DMS114 treated with DMSO at 0.1 percent for 48 hours (cell line): ENCODE measurements around the gene ZNFX1.

ENCODE experiments used
- DNase-seq: peaks from one replicate; lab custom pipeline; 2025; ENCODE audit not compliant: unreplicated experiment; lab: John Stamatoyannopoulos, UW

Gene ZNFX1

DNA sequence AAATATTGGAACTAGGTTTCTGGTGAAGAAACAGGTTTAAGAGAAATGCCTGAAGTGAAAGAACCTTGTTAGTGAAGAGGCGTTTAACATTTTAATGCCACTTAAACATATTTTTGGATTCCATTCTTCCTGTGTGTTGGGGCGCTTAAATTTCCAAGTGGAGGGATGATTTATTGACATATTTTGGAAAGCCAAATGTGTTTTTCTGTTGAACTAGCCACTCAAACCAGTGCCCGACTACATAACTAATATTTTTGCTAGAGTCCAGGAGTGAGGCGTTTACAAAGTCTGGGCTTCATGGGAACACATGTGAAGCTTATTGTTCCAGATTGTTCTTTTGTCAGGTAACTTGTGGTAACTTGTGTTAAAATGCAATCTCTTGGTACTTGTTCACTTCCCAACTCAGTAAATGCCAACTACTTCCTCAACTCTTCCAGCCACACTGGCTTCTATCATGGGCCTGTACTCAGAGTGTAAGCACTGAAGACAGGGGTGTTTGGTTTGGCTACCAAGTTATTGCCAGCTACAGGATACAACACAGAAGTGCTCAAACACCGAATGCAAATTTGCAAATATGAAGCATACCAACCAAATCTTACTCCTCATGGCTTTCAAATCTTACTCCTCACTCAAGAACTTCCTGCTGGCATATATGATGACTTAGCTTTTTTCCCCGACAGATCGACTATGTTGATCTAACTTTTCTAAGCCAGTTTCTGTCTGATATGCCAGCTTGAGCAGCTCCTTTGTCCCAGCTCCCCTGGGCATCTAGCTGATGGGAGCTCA lies 2.0 kb upstream of the ZNFX1 start:
- DNase-seq = no peak

DNA sequence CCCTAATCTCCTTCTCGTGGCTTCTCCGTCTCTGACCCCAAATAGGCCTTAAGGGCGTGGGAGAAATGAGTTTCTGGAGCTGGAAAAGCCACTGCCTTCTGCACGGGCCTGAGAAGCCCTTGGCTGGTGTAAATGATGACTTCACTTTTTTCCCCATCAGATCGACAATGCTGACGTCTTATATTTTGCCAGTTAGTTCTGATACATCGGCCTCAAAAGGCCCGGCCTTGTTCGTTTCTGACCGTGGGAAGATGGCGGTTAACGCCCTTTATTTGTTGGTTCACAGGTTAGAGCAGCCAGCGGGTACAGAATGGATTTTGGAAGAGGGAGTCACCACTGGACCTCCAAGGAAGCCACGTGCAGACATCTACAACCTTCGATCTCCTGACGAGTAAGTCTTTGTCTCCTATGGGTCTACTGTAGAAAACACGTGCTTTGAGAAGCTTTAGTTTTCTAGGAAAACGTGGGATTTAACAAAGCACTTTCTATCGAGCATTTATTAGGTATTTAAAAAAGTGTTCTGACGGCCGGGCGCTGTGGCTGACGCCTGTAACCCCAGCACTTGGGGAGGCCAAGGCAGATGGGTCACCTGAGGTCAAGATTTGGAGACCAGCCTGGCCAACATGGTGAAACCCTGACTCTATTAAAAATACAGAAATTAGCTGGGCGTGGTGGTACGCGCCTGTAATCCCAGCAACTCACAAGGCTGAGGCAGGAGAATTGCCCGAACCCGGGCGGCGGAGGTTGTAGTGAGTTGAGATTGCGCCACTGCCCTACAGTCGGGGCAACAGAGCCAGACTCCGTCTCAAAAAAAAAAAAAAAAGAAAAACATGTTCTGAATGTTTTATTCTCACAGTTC lies 1.2 kb upstream of the ZNFX1 start:
- DNase-seq = no peak

- no peak for DNase-seq
Measured at GRCh38 chr20:49277786-49278035, 146 bp downstream of the ZNFX1 start.

DNA sequence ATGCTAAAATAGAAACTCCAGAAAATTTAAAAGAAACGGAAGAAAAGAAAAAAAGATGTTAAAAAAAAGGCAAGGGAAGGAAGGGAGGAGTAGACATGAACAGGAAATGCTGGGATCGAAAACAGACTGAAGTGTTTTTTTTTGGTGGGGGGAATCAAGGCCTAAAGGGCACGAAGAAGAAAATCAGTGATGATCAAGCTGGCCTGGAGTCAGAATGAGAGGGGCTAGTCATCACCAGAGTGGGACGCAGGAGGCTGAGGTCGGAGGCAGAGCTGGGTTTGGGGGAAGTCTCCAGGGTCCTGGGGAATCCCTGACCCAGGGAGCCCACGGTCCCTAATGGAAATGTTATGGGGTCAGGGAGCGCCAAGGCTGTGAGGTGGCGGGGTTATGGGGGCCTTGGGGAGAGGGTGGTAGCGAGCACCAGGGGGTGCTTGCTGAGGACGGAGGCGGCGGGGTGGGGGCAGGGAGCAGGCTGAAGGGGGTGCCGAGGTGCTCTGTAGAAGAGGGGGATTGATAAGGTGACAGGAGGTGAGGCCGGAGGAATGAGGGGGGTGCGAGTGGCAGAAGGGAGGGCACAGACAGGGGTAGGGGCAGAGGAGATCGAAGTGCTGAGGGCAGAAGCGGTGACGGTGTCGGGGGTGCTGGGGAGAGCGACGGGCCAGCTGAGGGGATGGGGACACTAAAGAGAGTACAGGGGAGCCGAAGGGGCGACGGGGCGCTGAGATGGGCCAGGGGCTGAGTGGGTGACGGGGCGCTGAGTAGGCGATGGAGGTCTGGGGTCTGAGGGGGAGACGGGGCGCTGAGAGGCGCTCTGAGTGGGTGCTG lies 684 bp downstream of the ZNFX1 start:
- no peak for DNase-seq

- DNase-seq = no peak
Measured at GRCh38 chr20:49276161-49276960, 1.5 kb downstream of the ZNFX1 start.

- DNase-seq = no peak
Measured at GRCh38 chr20:49275636-49276035, 2.2 kb downstream of the ZNFX1 start.

DNA sequence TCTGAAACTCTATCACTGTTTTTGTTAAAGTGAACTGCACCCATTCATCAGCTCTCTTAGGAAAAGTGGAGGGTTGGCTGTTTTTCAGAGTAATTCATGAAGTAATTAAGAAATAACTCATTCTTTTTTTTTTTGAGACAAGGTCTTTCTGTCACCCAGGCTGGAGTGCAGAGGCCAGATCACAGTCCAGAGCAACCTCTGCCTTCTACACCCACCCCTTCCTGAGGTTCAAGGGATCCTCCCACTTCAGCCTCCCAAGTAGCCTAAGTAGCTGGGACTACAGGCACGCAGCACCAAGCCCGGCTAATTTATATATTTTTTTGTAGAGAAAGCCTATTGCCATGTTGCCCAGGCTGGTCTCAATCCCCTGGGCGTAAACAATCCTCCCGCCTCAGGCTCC lies 2.6 kb downstream of the ZNFX1 start:
- DNase-seq = no peak

GRCh38 chr20:49273696-49274277 lies 4.1 kb downstream of the ZNFX1 start:
- no peak for DNase-seq

DNA sequence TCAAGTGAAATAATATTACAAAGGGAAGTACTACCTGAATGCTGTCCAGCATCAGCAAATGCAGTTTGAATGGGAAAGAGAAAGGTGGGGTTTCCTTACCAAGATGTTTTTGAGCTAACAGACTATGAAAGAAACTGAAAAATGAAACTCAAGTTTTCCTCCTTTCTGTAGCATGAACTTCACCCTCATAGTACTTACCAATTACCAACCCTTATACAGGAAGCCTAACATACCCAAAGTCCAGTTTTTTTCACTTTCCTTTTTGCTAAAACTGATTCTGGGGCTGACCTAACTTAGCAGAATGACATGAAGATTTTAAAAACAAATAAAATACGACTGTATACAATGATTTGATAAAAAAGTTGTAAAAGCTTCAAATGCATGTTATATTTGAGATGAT lies 5.2 kb downstream of the ZNFX1 start:
- no peak for DNase-seq

DNA sequence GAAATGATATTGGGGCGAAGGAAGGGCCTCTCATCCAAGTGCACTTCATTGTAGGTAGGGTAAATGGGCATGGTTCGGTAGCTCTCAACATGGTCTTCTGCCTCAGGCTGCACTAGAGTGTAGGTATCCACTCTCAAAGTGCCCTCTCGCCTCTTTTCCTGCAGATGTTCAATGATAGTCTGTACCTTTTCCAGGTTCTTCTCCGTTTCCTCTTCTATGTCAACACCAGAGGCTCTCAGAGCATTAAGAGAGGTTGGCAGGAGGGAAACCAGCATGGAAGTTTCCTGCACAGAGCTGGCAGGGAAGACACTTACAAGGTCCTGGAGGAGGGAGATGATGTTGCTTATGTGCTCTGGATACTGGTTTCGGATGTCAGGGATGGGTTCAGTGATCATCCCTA lies 7.1 kb downstream of the ZNFX1 start:
- no peak for DNase-seq

DNA sequence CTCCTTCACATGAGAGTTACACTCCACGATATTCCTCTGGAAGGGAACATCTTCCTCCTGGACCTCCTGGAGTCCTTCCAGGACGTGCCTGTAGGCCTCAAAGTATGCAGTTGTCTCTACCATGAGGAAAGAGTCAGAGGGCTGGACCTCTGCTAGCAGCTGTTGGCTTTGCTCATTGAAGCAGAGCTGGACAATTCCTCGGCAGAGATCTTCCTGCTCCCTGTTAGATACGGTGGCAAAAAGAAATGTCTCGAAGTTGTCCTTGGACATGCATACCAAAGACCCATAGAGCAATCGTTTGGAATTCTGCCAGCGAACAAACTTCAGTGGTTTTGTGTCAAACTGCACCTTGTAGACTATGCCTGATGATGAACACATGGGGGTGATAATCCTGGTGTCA lies 7.7 kb downstream of the ZNFX1 start:
- no peak for DNase-seq

- no peak for DNase-seq
Measured at GRCh38 chr20:49268600-49269365, 9.1 kb downstream of the ZNFX1 start.

DNA sequence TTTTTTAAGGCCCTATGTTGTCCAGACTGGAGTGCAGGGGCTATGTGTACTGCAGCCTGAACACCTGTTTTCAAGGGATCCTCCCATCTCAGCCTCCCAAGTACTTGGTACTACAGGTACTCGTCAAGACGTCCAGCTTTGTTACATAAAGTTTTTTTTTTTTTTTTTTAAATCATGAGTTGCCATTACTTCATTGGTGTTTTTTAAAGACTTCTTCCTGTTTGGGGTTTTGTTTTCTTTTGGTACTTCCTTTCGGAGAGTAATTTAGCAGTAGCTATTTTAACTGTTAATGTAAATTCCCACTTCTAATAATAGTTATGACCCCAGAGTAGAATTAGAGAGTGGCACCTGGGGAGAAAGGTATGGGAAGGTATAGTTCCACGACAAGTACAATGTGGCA lies 10.5 kb downstream of the ZNFX1 start:
- no peak for DNase-seq

DNA sequence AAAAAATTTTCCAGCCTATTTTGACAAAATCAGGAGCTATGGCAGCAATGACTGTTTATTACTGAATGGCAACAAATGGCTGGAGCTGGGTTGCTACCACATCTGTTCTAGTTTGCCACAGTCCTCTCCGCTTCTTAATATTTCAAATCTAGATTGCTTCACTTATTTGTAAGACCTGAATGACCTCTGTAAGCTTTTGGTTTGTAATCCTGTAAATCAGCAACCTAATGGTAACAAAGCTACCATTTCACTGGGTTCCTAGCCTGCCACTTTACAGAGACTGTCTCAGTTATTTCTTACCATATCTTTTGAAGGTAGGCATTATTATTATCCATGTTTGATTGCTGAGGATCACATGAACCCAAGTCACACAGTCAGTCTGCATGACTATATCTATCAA lies 15.4 kb downstream of the ZNFX1 start:
- no peak for DNase-seq

DNA sequence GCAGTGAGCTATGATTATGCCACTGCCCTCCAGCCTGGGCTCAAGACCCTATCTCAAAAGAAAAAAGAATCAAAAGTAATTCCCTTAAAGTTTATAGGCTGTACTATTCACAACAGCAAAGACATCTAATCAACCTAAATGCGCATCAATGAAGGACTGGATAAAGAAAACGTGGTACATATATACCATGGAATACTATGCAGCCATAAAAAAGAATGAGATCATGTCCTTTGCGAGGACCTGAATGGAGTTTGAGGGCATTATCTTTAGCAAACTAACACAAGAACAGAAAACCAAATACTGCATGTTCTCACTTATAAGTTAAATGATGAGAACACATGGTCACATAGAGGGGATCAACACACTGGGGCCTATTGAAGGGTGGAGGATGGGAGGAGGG lies 16.7 kb downstream of the ZNFX1 start:
- no peak for DNase-seq

DNA sequence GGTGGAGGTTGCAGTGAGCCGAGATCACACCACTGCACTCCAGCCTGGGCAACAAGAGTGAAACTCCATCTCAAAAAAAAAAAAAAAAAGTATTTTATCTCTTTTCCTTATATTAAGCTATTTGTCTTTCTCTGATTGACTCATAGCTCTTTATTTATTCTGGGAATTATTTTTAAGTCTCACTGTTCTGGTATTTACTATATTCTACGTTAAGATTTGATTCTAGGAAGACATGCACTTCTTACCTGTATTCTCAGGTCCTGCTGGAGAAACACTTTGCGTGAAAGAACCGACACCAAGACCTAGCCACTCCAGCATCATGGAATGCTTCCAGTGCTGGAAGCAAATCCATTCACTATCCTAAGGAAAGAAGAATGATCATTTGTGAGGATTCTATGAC lies 17.6 kb downstream of the ZNFX1 start:
- DNase-seq = no peak

DNA sequence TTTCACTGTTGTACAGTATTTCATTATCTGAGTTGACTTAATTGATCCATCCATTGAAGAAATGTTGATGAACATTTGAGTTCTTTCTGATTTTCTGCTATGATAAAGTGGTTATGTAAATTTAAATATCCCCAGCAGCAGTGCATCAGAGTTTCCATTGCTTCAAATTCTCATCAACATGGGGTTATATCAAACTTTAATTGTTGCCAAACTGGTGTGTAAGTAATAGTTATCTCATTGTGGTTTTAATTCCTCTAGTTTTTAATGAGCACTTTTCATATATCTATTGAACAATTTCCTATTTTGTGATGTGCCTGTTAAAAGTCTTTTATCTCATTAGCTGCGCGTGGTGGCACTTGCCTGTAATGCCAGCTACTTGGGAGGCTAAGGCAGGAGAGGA lies 18.1 kb downstream of the ZNFX1 start:
- DNase-seq = no peak

DNA sequence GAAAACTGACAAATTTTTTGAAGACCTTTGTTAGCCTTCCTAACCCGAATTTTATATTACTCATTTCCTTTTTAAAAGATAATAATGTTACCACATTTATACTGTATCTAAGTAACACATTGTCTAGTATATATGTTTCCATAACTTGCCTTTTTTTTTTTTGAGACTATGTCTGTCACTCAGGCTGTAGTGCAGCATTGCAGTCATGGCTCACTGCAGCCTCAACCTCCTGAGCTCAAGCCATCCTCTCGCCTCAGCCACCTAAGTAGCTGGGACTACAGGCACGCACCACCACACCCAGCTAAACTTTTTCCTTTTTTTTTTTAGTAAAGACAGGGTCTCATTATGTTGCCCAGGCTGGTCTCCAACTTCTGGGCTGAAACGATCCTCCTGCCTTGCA lies 18.6 kb downstream of the ZNFX1 start:
- no peak for DNase-seq

DNA sequence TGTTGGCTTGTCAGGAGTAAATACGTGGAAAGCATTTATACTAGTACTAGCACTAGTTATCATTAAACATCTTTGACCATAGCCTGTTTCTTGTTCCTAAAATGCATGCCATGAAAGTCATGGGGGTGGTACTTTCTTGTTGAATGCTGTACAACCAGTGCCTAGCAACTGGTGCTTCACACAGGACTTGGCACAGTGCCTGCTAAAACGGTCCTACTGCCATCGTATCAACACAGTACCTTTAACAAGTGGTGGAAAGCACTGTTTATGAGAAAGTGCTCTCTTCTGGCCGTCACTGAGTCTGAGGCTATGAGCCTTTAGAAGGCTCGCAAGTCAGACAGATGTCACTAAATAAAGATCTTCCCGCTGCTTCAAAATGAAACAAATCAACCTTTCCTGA lies 21.6 kb downstream of the ZNFX1 start:
- no peak for DNase-seq
